Fibroblast of mammary gland (primary cell): ENCODE results near the gene PLA2G2C.

Experiments used
- DNase-seq: peaks from one replicate; pipeline ENCODE4 v3.0.0-alpha.2; 2010; ENCODE audit warnings: low read depth
- H3K4me3 ChIP-seq: 2 replicates; pipeline ENCODE4 v1.5.1; 2011; ENCODE audit warnings: low read depth, mild to moderate bottlenecking, low read length, moderate library complexity; ENCODE audit not compliant: control insufficient read depth
- TF ChIP-seq, protein P1 (sequence below): conservative IDR thresholded peaks from 2 replicates; pipeline ENCODE4 v1.5.1; 2011; ENCODE audit warnings: low read depth, low read length, inconsistent platforms; ENCODE audit not compliant: control insufficient read depth, insufficient read depth

The PLA2G2C gene

DNA sequence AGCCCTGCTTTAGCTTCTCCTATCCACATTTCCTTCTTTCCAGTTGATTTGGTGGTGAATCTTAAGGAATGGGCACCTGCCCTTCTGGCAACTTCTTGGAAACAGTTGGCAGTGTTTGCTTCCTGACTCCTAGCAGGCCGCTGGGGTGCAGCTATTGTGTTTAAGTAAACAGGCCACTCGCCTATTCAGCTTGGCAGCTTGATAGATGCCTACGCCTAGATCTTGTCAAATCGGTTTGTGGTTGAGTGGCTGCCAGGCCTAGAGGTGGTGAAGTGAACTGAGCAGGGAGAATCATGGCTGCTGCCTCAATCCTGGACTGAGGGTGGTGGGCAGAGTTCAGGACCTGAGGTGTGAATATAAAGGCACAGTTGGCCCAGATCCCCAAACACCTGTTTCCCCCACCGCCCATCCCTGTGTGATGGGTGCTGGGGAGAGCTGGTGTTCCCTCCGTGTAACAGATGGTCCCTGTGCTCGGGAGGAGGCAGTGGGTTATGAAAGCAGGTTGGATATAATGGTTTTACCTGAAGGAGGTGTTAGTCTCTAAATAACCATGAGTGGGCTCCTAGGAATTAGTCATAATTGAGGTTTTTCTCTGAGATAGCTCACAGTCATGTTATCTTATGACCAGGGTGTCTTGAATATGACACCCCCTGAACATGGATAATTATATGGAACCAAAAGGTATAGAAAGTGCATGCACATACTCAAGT is 940 bp upstream of the PLA2G2C start:
- DNase-seq = no peak
- H3K4me3 ChIP-seq = no peak overlapping the region
- TF ChIP-seq, protein P1, sequence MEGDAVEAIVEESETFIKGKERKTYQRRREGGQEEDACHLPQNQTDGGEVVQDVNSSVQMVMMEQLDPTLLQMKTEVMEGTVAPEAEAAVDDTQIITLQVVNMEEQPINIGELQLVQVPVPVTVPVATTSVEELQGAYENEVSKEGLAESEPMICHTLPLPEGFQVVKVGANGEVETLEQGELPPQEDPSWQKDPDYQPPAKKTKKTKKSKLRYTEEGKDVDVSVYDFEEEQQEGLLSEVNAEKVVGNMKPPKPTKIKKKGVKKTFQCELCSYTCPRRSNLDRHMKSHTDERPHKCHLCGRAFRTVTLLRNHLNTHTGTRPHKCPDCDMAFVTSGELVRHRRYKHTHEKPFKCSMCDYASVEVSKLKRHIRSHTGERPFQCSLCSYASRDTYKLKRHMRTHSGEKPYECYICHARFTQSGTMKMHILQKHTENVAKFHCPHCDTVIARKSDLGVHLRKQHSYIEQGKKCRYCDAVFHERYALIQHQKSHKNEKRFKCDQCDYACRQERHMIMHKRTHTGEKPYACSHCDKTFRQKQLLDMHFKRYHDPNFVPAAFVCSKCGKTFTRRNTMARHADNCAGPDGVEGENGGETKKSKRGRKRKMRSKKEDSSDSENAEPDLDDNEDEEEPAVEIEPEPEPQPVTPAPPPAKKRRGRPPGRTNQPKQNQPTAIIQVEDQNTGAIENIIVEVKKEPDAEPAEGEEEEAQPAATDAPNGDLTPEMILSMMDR = no peak

DNA sequence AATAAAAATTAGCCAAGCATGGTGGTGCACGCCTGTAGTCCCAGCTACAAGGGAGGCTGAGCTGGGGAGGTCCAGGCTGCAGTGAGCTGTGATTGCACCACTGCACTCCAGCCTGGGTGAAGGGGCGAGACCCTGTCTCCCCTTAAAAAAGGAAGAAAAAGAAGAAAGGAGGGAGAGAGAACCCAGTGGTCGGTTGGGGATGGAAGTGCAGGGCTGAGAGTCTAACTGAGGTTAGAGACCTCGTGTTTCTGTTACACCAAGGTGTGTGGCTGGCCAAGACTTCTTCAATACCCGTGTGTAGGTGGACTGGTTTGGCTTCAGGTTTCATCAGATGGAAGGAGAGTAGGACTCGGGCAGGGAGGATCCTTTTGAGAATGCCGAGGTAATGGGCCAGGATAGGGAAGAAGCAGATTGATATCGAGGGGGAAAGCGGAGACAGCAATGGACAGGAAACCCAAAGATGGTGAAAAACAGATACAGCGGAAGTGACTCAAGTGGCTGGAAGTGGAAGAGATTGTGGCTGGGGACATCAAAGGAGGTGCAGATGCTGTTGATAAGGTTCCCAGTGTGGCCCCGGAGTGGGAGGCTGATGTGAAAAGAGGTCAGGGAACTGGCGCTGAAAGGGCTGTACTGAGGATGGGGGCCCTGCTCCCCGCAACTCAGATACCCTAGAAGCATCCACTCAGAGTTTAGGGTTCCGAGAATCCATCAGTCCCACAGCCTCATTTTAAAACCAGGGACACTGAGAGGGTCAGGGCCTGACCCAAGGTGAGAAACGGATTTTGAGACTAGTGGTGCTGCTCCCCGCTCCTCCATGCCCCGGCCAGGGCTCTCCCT is 1.1 kb downstream of the PLA2G2C start:
- H3K4me3 ChIP-seq = no peak overlapping the region
- DNase-seq = no peak
- TF ChIP-seq, protein P1 = no peak

DNA sequence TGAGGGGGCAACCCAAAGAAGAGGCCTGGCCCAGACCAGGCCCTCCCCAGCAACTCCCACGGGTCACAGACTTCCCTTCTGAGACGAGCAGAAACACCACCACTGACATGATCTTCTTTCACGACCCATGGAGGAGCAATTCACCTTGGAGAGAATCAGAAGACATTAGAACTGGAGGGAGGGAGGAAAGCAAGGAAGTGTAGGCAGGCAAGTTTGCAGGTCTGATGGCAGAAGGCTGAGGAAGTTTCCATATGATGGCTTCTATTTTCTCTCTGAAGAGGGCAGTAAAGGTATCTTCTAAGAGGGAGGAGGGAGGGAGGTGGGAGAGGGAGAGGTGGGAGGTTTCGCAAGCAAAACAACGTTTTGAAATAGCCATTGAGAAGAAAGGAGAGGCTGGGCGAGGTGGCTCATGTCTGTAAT is 1.8 kb downstream of the PLA2G2C start:
- DNase-seq = peak; percentile 9
- TF ChIP-seq, protein P1 = no peak
- no peak overlapping the region for H3K4me3 ChIP-seq

DNA sequence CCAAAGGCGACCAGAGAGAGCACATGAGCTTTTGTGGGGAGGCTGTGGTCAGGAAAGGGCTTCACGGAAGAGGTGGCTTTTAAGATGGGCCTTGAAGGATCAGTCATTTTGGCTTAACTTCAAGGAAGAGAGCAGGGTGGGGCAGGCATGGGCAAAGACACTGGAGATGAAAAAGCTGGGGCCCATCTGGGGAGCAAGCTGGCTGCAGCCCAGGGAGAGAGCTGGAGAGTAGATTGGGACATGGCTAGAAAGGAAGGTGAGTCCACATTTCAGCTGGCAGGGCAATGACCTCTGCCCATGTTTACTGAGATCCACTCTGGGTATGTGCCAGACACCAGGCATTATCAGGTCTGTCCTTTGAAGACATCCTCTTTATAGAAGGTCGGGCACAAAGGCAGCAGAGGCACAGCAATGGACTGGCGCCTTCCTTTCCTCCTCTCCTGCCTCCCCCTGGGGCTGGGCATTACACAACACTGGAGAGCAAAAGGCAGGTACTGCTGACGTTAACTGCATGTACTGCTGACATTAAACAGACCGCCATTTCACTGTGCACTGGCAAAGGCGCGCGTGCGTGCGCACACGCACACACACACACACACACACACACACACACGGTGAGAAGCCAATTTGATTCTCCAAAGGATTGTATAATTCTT is 2.6 kb downstream of the PLA2G2C start:
- no peak for DNase-seq
- no peak overlapping the region for H3K4me3 ChIP-seq
- TF ChIP-seq, protein P1 = no peak

DNA sequence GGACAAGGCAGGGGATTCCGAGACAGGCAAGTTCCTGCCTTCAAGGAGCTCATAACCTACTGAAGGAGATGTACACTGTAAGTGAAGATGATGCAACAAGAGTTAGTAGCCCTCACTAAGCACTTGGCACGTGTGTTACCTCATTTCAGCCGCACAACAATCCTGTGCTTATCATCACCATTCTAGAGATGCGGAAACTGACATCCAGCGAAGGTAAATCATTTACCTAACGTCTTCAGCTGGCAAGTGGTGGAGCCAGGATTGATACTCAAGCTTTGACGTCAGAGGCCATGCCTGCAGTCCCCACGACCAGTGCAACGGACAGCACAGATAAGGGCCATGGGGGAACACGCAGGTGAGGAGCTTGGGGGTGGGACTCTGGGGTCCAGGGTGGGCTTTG is 3.3 kb downstream of the PLA2G2C start:
- TF ChIP-seq, protein P1 = no peak
- no peak overlapping the region for H3K4me3 ChIP-seq
- no peak for DNase-seq

DNA sequence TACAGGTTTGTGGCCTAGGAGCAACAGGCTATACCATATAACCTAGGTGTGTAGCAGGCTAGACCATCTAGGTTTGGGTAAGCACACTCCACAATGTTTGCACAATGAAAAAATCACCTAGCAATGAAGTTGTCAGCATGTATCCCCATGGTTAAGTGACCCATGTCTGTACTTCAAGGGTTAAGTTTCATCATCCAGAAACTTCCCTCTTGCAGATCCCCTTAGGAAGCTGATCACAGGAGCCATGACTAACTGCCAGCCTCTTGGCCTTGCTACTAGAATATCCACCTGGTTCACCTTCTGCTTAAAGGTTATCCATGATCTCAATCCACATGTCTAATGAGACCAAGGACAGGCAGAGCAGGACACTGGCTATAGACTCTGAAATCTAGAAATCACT is 3.9 kb downstream of the PLA2G2C start:
- TF ChIP-seq, protein P1 = no peak
- no peak overlapping the region for H3K4me3 ChIP-seq
- no peak for DNase-seq
